HuH-7.5 (cell line): ENCODE measurements around the gene TGM2.

ENCODE experiments used
- DNase-seq: peaks from one replicate; pipeline ENCODE4 v3.0.0; 2011; ENCODE audit warnings: low spot score

Gene TGM2

GRCh38 chr20:38091441-38092216 is 73.4 kb downstream of the TGM2 start:
- no peak for DNase-seq

GRCh38 chr20:38090061-38090460 is 75.0 kb downstream of the TGM2 start:
- no peak for DNase-seq

GRCh38 chr20:38089500-38089899 is 75.6 kb downstream of the TGM2 start:
- no peak for DNase-seq

- no peak for DNase-seq
These were observed 80.0 kb downstream of the TGM2 start for GRCh38 chr20:38085026-38085425.

- no peak for DNase-seq
These were observed 80.6 kb downstream of the TGM2 start for GRCh38 chr20:38084425-38084951.

- no peak for DNase-seq
These were observed 81.6 kb downstream of the TGM2 start for GRCh38 chr20:38083338-38084048.

GRCh38 chr20:38082894-38083293 is 82.2 kb downstream of the TGM2 start:
- DNase-seq: no peak

GRCh38 chr20:38081575-38081974 is 83.5 kb downstream of the TGM2 start:
- no peak for DNase-seq

GRCh38 chr20:38079353-38079752 is 85.7 kb downstream of the TGM2 start:
- DNase-seq: no peak

GRCh38 chr20:38078084-38078483 is 87.0 kb downstream of the TGM2 start:
- no peak for DNase-seq
